GM12801 (cell line): ENCODE measurements around the gene GJD2.

Source experiments
- TF ChIP-seq, protein P1 (sequence below): IDR thresholded peaks from one replicate; pipeline ENCODE4 v1.5.1; 2011; ENCODE audit warnings: control low read depth; ENCODE audit not compliant: insufficient read length; ENCODE audit errors: extremely low read depth

Gene GJD2

DNA sequence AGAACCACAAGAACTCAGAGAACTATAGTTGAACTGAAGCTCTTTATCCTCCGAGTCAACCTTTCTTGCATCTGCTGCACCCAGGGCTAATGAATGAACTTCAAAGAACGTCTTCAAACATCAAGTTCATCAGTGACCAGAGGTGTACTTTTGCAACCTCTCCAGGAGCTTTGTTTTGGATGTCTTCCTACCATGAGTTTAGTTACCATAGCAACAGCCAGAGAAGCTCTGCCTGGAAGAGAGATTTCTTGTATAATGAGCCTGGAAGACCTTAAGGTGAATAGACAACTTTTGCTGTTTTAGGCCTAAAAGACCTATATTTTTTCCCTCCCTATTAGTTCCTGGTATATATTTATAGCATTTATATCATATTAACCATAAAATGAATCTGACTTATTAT, 31.4 kb upstream of the GJD2 start:
- TF ChIP-seq, protein P1, sequence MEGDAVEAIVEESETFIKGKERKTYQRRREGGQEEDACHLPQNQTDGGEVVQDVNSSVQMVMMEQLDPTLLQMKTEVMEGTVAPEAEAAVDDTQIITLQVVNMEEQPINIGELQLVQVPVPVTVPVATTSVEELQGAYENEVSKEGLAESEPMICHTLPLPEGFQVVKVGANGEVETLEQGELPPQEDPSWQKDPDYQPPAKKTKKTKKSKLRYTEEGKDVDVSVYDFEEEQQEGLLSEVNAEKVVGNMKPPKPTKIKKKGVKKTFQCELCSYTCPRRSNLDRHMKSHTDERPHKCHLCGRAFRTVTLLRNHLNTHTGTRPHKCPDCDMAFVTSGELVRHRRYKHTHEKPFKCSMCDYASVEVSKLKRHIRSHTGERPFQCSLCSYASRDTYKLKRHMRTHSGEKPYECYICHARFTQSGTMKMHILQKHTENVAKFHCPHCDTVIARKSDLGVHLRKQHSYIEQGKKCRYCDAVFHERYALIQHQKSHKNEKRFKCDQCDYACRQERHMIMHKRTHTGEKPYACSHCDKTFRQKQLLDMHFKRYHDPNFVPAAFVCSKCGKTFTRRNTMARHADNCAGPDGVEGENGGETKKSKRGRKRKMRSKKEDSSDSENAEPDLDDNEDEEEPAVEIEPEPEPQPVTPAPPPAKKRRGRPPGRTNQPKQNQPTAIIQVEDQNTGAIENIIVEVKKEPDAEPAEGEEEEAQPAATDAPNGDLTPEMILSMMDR = no peak

DNA sequence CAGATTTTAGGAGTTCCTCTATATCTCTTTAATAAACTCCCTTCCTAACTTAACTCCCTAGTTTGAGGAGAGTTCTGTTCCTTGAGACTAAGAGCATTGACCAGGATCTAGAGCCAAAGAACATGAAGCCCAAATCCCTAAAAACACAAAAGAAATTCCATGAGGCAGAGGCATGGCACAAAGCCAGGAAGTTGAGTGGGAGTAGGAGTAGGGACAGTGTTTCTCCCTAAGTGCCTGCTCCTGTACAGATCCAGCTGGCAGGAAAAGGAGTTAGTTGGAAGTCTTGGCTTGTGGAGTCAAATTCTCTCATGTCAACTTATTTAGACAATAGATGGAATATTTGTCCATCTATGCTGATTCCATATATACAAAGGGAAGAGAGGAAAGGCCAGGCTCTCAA, 29.2 kb upstream of the GJD2 start:
- TF ChIP-seq, protein P1 = no peak

DNA sequence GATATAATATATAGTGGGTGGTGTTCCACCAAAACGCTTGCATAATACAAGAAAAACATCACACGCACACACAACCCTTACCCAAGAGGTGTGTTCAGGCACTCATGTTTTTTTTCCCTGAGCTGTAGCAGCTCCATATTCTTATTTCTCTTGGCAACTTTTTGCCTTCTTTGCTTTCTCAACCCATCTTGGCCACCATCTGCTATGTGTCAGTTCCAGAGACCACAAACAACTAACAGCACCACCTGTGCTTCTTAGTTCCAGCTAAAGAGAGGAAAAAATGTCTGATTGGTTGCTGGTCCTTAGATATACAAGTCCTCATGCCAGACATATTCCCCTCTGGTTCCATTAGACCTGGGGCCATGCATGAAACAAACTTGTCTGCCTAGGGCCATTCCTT, 28.6 kb upstream of the GJD2 start:
- TF ChIP-seq, protein P1 = no peak

DNA sequence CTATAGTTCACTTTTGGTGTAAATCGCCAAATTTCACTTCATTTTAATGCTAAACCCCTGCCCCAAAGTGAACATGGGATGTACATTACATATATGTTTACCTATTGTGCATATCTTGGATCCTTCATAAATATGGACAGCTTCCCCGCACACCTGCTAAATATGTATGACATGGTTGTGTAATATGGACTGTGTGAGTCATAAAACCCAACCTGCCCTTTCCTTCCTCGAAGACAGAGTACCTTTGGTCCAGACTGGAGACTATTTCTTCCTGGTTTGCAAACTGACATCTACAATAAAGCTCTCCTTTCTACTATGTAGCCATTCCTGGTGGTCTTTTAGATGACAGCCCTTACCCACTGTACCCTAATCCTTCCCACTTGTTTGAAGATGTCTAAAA, 28.1 kb upstream of the GJD2 start:
- TF ChIP-seq, protein P1 = no peak

DNA sequence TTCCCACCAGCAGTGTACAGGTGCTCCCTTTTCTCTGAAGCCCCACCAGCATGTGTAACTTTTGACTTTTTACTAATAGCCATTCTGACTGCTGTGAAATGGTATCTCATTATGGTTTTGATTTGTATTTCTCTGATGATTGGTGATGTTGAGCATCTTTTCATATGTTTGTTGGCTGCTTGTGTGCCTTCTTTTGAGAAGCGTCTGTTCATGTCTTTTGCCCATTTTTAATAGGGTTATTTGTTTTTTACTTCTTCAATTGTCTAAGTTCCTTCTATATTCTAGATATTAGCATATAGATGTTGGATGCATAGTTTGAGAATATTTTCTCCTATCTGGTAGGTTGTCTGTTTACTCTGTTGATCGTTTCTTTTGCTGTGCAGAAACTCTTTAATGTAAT, 25.9 kb upstream of the GJD2 start:
- TF ChIP-seq, protein P1 = no peak

DNA sequence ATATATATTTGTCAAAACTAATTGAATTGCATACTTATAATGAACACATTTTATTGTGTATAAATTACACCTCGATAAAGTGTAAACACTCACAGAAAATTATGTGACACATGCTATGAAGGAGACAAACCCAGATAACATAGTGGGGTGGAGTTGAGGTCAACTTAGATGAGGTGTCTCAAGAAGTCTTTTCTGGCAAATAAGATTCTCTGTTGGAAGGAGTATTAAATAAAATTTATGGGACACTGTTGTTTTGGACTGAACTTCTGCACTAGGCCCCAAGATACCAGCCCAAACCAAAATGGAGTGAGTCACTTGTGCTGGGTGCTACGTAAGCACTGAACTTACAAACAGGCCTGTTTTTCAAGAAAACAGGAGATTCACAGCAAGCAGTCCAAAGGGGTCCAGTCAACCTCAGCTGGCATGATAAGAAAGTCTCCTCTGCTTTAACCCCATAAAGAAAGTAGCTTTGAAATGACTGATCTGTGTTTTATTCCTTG, 21.9 kb upstream of the GJD2 start:
- TF ChIP-seq, protein P1 = no peak

DNA sequence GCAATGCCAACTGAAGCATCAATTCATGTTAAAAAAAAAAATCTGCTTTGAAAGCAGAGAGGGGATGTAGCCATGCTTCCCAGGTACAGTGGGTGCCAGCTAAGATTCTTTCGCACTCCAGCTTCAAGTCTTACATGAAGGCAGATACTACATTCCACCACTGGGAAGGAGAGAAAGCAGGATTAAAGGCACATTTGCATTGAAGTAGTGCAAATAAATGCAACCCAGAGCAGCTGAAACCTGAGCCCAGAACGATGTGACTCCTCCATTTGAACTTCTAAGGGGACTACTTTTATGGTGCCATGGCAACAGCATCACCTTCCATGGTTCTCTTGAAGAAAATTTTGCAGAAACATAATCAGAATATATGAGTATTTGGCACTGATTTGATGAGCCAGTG, 19.1 kb upstream of the GJD2 start:
- TF ChIP-seq, protein P1 = no peak

DNA sequence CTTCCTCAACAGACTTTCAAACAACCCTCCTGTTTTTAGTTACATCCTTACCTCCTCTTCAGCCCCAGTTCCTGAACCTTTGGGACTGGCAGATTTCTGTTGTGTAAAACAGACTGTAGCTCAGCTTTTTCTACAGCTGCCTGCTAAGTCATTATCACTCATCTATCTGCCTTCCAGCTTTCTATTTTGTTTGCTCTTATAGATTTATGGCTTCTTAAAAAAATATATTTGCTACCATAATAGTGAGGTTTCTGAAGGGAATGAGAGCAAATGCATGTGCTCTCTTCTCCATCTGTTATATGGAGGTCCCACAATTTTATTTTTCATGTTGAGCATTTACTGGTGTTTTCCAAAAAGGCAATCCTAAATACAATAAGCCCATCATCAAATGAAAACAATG, 18.2 kb upstream of the GJD2 start:
- TF ChIP-seq, protein P1 = no peak
